ENCODE measurements around the gene FSHR. TPM values are rescaled to one million over a fixed set of nuclear protein-coding genes. Genes with fewer than 3 reads are reported as not detected.

The FSHR gene
- total RNA-seq, 2 donors from 2014 or later = not detected

GRCh38 chr2:49131801-49132200 is 22.5 kb downstream of the FSHR start:
- WGBS, 2 donors = 17 to 34% methylated on average over 1 of the region's 1 CpG
- Histone ChIP-seq H3K9me3 (peaks cover 0 to 3% (median 0%) of the 10 kb centered on the region in 3 donors), H3K4me3 (no peak overlapping the region), H3K27me3 (no peaks in the 10 kb centered on the region), H3K4me1 (no peaks in the 10 kb centered on the region), H3K27ac (no peak overlapping the region), H3K36me3 (replicated peaks in 1 of 2; ENCODE audit: insufficient read depth in 1 of 2, low read depth in 2 of 2) (no peaks in the 10 kb centered on the region)
- DNase-seq = no peak
- ATAC-seq = no peak
- intact Hi-C loops (cut with DNase I) = no loop called here
- TF ChIP-seq POLR2A (IDR thresholded peaks at IDR 0.05) (no peak), CTCF (IDR thresholded peaks at IDR 0.05) (no peak)

- H3K27ac ChIP-seq = no peak overlapping the region
- 35 to 43% methylated on average over 1 of the region's 1 CpG for WGBS, 2 donors
- H3K4me1 ChIP-seq = no peaks in the 10 kb centered on the region
- intact Hi-C loops (cut with DNase I) = no loop called here
- no peaks in the 10 kb centered on the region for H3K27me3 ChIP-seq
- no peak overlapping the region for H3K4me3 ChIP-seq
- H3K36me3 ChIP-seq (replicated peaks in 1 of 2; ENCODE audit: insufficient read depth in 1 of 2, low read depth in 2 of 2) = no peaks in the 10 kb centered on the region
- no peak for ATAC-seq
- no peak for DNase-seq
- peaks cover 0 to 3% (median 0%) of the 10 kb centered on the region in 3 donors for H3K9me3 ChIP-seq
- TF ChIP-seq CTCF (IDR thresholded peaks at IDR 0.05) (no peak), POLR2A (IDR thresholded peaks at IDR 0.05) (no peak)
Measured at GRCh38 chr2:49129034-49129433, 25.3 kb downstream of the FSHR start.

- ATAC-seq = no peak
- no peaks in the 10 kb centered on the region for H3K36me3 ChIP-seq (replicated peaks in 1 of 2; ENCODE audit: insufficient read depth in 1 of 2, low read depth in 2 of 2)
- no peaks in the 10 kb centered on the region for H3K4me1 ChIP-seq
- TF ChIP-seq CTCF (IDR thresholded peaks at IDR 0.05) = no peak
- no peak for TF ChIP-seq POLR2A (IDR thresholded peaks at IDR 0.05)
- no peak for DNase-seq
- H3K27ac ChIP-seq = no peak overlapping the region
- WGBS, 2 donors = 0 to 14% methylated on average over 1 of the region's 1 CpG
- H3K27me3 ChIP-seq = no peaks in the 10 kb centered on the region
- intact Hi-C loops (cut with DNase I) = no loop called here
- H3K4me3 ChIP-seq = no peak overlapping the region
- no peaks in the 10 kb centered on the region for H3K9me3 ChIP-seq
Measured at GRCh38 chr2:49123600-49123999, 30.7 kb downstream of the FSHR start.

- H3K27ac ChIP-seq = no peak overlapping the region
- H3K4me3 ChIP-seq = no peak overlapping the region
- DNase-seq (no peak), ATAC-seq (no peak)
- no peaks in the 10 kb centered on the region for H3K36me3 ChIP-seq (replicated peaks in 1 of 2; ENCODE audit: insufficient read depth in 1 of 2, low read depth in 2 of 2)
- H3K9me3 ChIP-seq = no peaks in the 10 kb centered on the region
- no peaks in the 10 kb centered on the region for H3K4me1 ChIP-seq
- 51 to 56% methylated on average over 4 of the region's 4 CpGs for WGBS, 2 donors
- no peak for TF ChIP-seq POLR2A (IDR thresholded peaks at IDR 0.05)
- no peak for TF ChIP-seq CTCF (IDR thresholded peaks at IDR 0.05)
- no peaks in the 10 kb centered on the region for H3K27me3 ChIP-seq
- intact Hi-C loops (cut with DNase I) = no loop called here
Measured at GRCh38 chr2:49122107-49122506, 32.2 kb downstream of the FSHR start.

GRCh38 chr2:49113046-49113445 is 41.3 kb downstream of the FSHR start:
- 83 to 84% methylated on average over 2 of the region's 2 CpGs for WGBS, 2 donors
- no peak for DNase-seq
- Histone ChIP-seq H3K36me3 (replicated peaks in 1 of 2; ENCODE audit: insufficient read depth in 1 of 2, low read depth in 2 of 2) (no peaks in the 10 kb centered on the region), H3K9me3 (no peaks in the 10 kb centered on the region), H3K27ac (no peak overlapping the region), H3K4me1 (no peaks in the 10 kb centered on the region), H3K4me3 (no peak overlapping the region), H3K27me3 (no peaks in the 10 kb centered on the region)
- no peak for ATAC-seq
- intact Hi-C loops (cut with DNase I) = no loop called here
- TF ChIP-seq POLR2A (IDR thresholded peaks at IDR 0.05) (no peak), CTCF (IDR thresholded peaks at IDR 0.05) (no peak)
